ENCODE data around the gene IL18RAP.

DNA sequence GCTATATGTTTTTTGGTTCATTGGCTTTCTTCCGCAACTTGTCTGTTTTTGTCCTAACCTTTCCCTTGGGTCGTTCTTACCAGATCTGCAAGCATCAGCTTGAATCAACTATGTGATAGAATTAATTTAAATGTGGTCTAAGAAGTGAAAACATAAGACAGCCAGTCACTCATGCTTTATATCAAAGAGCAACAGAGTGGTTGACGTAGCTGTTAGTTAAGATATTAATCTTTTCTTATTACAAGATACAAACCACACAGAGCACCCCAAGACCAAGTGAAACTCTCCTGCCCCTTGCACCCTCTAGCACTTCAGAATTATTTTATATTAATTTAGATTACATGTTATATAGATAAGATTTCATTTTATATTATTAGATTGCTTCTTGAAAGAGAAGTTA is 15.2 kb downstream of the IL18RAP start:
- TF ChIP-seq, protein P1, sequence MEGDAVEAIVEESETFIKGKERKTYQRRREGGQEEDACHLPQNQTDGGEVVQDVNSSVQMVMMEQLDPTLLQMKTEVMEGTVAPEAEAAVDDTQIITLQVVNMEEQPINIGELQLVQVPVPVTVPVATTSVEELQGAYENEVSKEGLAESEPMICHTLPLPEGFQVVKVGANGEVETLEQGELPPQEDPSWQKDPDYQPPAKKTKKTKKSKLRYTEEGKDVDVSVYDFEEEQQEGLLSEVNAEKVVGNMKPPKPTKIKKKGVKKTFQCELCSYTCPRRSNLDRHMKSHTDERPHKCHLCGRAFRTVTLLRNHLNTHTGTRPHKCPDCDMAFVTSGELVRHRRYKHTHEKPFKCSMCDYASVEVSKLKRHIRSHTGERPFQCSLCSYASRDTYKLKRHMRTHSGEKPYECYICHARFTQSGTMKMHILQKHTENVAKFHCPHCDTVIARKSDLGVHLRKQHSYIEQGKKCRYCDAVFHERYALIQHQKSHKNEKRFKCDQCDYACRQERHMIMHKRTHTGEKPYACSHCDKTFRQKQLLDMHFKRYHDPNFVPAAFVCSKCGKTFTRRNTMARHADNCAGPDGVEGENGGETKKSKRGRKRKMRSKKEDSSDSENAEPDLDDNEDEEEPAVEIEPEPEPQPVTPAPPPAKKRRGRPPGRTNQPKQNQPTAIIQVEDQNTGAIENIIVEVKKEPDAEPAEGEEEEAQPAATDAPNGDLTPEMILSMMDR (IDR thresholded peaks at IDR 0.05; ENCODE audit: low read length) = no peak
- no peak for TF ChIP-seq EZH2 (IDR thresholded peaks at IDR 0.05; ENCODE audit: borderline replicate concordance, low read length)

Data from OCI-LY1 (cell line).